Ovary (tissue), 3 donors: Measurements from ENCODE around the gene CCDC86.

ENCODE experiments used
- CTCF ChIP-seq, 3 donors: fragments of 450-650 bp in 2 of 3; fragments of 200-600 bp in 1 of 3; IDR thresholded peaks; one replicate each; pipeline versions ENCODE4 v1.5.1 to v1.8.0; 2016 to 2022; ENCODE audit warnings: antibody characterized with exemption in 3 of 3, mild to moderate bottlenecking in 1 of 3
- POLR2A ChIP-seq: fragments of 450-650 bp; IDR thresholded peaks from one replicate; pipeline ENCODE4 v1.6.1; 2017; ENCODE audit warnings: antibody characterized with exemption, mild to moderate bottlenecking, moderate library complexity
- donor health status: DM: no; HTN: no; CAD: no.

GRCh38 chr11:60873533-60873932 is 31.6 kb downstream of the CCDC86 start:
- TF ChIP-seq CTCF (IDR thresholded peaks at IDR 0.05) (no peak), POLR2A (no peak)
